Hepatocyte (in vitro differentiated cells): Measurements from ENCODE around the gene APOA4. TPM values are rescaled to one million over a fixed set of nuclear protein-coding genes. Genes with fewer than 3 reads are reported as not detected.

ENCODE experiments used
- DNase-seq: peaks from one replicate; pipeline ENCODE4 v3.0.0-alpha.2; 2016; ENCODE audit warnings: low spot score
- H2AFZ ChIP-seq: fragments of 200-600 bp; sonication (generic); 2 replicates; pipeline ENCODE4 v1.6.0; 2016; ENCODE audit warnings: antibody characterized with exemption, mild to moderate bottlenecking
- H3K27ac ChIP-seq: fragments of 200-600 bp; sonication (generic); 2 replicates; pipeline ENCODE4 v1.5.1; 2016; ENCODE audit warnings: mild to moderate bottlenecking
- H3K27me3 ChIP-seq: fragments of 200-600 bp; sonication (generic); 2 replicates; pipeline ENCODE4 v1.6.1; 2016
- H3K36me3 ChIP-seq: fragments of 200-600 bp; sonication (generic); replicated peaks from 2 replicates; pipeline ENCODE4 v1.5.1; 2016; ENCODE audit warnings: low read depth; ENCODE audit not compliant: insufficient read depth
- H3K4me1 ChIP-seq: fragments of 200-600 bp; sonication (generic); 2 replicates; pipeline ENCODE4 v1.5.1; 2016; ENCODE audit warnings: mild to moderate bottlenecking, moderate library complexity; ENCODE audit not compliant: insufficient read depth
- H3K4me2 ChIP-seq: fragments of 200-600 bp; sonication (generic); 2 replicates; pipeline ENCODE4 v1.6.0; 2016
- H3K4me3 ChIP-seq: fragments of 200-600 bp; sonication (generic); 2 replicates; pipeline ENCODE4 v1.5.1; 2016; ENCODE audit warnings: mild to moderate bottlenecking
- H3K79me2 ChIP-seq: fragments of 200-600 bp; sonication (generic); 2 replicates; pipeline ENCODE4 v1.6.0; 2017; ENCODE audit warnings: mild to moderate bottlenecking
- H3K9me2 ChIP-seq: fragments of 200-600 bp; sonication (generic); replicated peaks from 2 replicates; pipeline ENCODE4 v1.6.0; 2017; ENCODE audit warnings: mild to moderate bottlenecking; ENCODE audit not compliant: insufficient read depth
- H3K9me3 ChIP-seq: fragments of 200-600 bp; sonication (generic); 2 replicates; pipeline ENCODE4 v1.5.1; 2016; ENCODE audit warnings: low read depth, mild to moderate bottlenecking
- H4K20me1 ChIP-seq: fragments of 200-600 bp; sonication (generic); 2 replicates; pipeline ENCODE4 v1.6.0; 2016; ENCODE audit warnings: mild to moderate bottlenecking; ENCODE audit not compliant: insufficient read depth, poor library complexity, severe bottlenecking
- EZH2 ChIP-seq: fragments of 200-600 bp; sonication (generic); IDR thresholded peaks from 2 replicates; pipeline ENCODE4 v1.6.1; 2016; ENCODE audit warnings: antibody characterized with exemption, mild to moderate bottlenecking, borderline replicate concordance
- EZH2phosphoT487 ChIP-seq: fragments of 200-600 bp; sonication (generic); IDR thresholded peaks from one replicate; pipeline ENCODE4 v1.6.1; 2018; ENCODE audit warnings: antibody characterized with exemption, mild to moderate bottlenecking, low read depth, moderate library complexity; ENCODE audit not compliant: unreplicated experiment, severe bottlenecking
- WGBS: methylation state at CpG from one replicate; pipeline ENCODE4 v1.1.6; 2016; ENCODE audit warnings: low lambda C conversion rate; ENCODE audit errors: missing lambda C conversion rate; 5-methylcytosine and 5-hydroxymethylcytosine counted together
- polyA plus RNA-seq: library from polyadenylated mRNA; unstranded; fragments of >200 nt; fragmentation: Nextera tagmentation; extraction: Ambion mirVana; gene quantifications from 2 replicates; pipeline ENCODE4 v1.2.1, GENCODE V29; 2016
- total RNA-seq: library from RNA; depleted of rRNA; stranded (reverse); fragments of >200 nt; gene quantifications from 2 replicates; pipeline ENCODE4 v1.2.3, GENCODE V29; 2014
- TF ChIP-seq, protein P1 (sequence below): fragments of 200-600 bp; sonication (generic); IDR thresholded peaks from 2 replicates; pipeline ENCODE4 v1.5.1; 2016; ENCODE audit warnings: antibody characterized with exemption, mild to moderate bottlenecking; ENCODE audit not compliant: poor library complexity

APOA4 gene
- total and polyA plus RNA-seq, 2 experiments from 2014 or later: 810 to 1,133 TPM

DNA sequence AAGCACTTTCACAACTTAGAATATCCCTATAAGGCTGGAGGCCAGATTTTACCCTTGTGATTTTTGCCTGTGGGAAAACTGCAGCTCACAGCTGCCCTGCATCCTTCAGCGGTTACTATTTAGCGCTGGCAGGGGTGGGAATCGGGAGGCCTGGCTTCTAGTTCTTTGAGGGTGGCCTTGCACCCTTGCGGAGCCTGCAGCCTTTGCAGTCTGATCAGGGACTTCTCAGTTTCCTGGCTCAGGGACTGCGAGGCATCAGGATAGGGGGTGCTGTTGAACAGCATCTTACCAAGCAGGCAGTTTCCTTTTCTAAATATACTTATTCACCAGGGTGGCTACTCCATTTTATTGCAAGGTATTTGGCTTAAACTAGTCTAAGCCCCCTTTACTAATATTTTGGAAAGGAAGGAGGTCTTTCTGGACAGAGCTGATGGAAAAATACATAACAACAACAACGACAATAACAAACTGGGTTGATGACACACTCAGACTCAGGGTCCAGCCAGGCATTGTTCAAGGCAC is 17.2 kb upstream of the APOA4 start:
- Histone ChIP-seq H3K27ac (no peak overlapping the region), H3K79me2 (peaks cover 3% of the 10 kb centered on the region), H3K4me1 (peaks cover 32% of the 10 kb centered on the region), H3K4me2 (no peak overlapping the region), H3K36me3 (no peaks in the 10 kb centered on the region), H3K9me2 (no peaks in the 10 kb centered on the region), H2AFZ (no peak overlapping the region), H4K20me1 (no peaks in the 10 kb centered on the region), H3K27me3 (no peaks in the 10 kb centered on the region), H3K9me3 (no peaks in the 10 kb centered on the region), H3K4me3 (no peak overlapping the region)
- DNase-seq: no peak
- TF ChIP-seq, protein P1, sequence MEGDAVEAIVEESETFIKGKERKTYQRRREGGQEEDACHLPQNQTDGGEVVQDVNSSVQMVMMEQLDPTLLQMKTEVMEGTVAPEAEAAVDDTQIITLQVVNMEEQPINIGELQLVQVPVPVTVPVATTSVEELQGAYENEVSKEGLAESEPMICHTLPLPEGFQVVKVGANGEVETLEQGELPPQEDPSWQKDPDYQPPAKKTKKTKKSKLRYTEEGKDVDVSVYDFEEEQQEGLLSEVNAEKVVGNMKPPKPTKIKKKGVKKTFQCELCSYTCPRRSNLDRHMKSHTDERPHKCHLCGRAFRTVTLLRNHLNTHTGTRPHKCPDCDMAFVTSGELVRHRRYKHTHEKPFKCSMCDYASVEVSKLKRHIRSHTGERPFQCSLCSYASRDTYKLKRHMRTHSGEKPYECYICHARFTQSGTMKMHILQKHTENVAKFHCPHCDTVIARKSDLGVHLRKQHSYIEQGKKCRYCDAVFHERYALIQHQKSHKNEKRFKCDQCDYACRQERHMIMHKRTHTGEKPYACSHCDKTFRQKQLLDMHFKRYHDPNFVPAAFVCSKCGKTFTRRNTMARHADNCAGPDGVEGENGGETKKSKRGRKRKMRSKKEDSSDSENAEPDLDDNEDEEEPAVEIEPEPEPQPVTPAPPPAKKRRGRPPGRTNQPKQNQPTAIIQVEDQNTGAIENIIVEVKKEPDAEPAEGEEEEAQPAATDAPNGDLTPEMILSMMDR: peak; percentile 2
- no peak for TF ChIP-seq EZH2phosphoT487
- no peak for TF ChIP-seq EZH2
- 70% methylated on average over 6 of the region's 6 CpGs for WGBS

DNA sequence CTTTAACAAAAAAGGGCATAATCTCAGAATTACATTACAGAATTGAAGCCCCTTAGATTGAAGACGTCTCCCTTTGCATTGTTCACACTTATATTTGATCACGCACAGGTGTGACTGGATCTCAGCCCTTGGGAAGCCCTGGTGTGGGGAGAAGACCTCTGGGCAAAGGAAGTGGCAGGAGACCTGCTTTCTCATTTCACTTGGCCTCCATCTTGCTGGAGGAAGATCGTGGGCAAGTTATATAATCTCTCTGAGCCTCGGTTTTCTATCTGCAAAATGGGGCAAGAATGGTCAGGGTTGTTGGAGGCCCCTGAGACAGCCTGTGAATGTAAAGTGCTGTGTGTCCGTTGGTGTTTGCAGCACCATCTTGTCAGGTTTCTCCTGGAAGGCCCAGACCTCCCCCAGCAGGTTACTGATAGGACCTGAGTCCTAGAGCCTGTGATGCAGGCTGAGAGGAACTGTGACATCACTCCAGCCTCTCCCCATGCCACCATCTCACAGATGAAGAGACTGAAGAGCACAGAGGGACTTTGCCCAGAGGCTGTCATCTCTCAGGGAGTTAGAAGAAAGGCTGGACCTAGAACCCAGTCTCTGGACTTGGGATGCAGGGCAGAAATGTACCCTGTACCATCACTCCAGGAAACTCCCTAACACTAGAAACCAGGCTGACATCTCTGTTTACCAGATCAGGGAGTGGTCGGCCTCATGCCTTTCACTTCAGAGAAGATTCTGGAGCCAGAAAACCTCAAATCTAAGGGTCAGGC is 15.4 kb upstream of the APOA4 start:
- peaks cover 35% of the 10 kb centered on the region for H3K4me1 ChIP-seq
- no peaks in the 10 kb centered on the region for H3K36me3 ChIP-seq
- H3K9me2 ChIP-seq: no peaks in the 10 kb centered on the region
- H3K9me3 ChIP-seq: no peaks in the 10 kb centered on the region
- 87% methylated on average over 6 of the region's 6 CpGs for WGBS
- no peak overlapping the region for H3K4me3 ChIP-seq
- H2AFZ ChIP-seq: no peak overlapping the region
- peaks cover 5% of the 10 kb centered on the region for H3K79me2 ChIP-seq
- H4K20me1 ChIP-seq: no peaks in the 10 kb centered on the region
- H3K27ac ChIP-seq: peak overlapping the region; percentile 88
- no peak overlapping the region for H3K4me2 ChIP-seq
- peak; percentile 54 for DNase-seq
- no peaks in the 10 kb centered on the region for H3K27me3 ChIP-seq
- TF ChIP-seq EZH2 (no peak), EZH2phosphoT487 (no peak)
- TF ChIP-seq, protein P1: no peak

DNA sequence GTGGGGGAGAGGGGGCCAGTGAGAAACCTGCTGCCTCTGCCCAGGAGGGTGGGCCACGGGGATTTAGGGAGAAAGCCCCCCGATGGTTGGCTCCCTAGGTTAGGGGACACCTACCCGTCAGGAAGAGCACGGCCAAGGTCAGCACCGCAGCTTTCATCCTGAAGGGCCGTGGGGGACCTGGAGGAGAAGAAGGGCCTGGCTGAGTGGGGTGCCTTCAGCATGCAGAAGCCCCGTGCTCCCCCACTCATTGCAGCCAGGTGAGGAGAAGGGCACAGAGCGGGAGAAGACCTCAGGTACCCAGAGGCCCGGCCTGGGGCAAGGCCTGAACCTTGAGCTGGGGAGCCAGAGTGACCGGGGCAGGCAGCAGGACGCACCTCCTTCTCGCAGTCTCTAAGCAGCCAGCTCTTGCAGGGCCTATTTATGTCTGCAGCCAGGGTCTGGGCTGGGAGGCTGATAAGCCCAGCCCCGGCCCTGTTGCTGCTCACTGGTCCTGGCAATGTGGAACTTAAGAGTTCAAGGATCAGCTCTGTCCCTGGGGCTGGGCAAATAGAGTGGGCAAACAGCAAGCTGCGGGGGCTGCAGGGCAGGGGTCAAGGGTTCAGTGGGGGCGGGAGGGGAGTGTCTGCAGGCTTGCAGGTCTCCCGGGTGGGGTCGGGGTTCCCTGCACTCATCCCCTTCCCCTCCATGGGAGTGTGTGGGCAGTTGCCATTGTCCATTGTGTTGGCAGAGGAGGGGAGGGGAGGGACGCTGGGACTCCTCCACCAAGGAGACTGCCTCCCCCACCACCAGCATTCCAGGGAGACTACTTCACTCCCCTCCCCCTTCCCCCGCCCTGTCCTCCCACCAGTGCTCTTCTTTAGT is 14.4 kb upstream of the APOA4 start, which contains the start of gene APOA1:
Gene APOA1, minus strand, starts transcription at position 392 of the 861 bp plus-strand sequence. Its CDS starts 235 bp downstream, at position 157.
- Histone ChIP-seq H3K27ac (peak within 1 kb of the TSS; percentile 88), H3K4me1 (peaks cover 36% of the 10 kb centered on the region), H2AFZ (no peak within 1 kb of the TSS), H3K4me3 (peak within 1 kb of the TSS; percentile 20), H4K20me1 (no peaks in the 10 kb centered on the region), H3K9me3 (no peaks in the 10 kb centered on the region), H3K4me2 (peak within 1 kb of the TSS; percentile 83), H3K79me2 (peaks cover 5% of the 10 kb centered on the region), H3K36me3 (no peaks in the 10 kb centered on the region), H3K27me3 (no peaks in the 10 kb centered on the region), H3K9me2 (no peaks in the 10 kb centered on the region)
- TF ChIP-seq EZH2 (no peak), EZH2phosphoT487 (no peak)
- TF ChIP-seq, protein P1: no peak
- DNase-seq: peak; percentile 79
- WGBS: 38% methylated on average over 9 of the region's 19 CpGs
